ENCODE data around the gene SMIM44.

- TF ChIP-seq EZH2 (IDR thresholded peaks at IDR 0.05; ENCODE audit: low read length, missing control alignments): no peak
- TF ChIP-seq, protein P1, sequence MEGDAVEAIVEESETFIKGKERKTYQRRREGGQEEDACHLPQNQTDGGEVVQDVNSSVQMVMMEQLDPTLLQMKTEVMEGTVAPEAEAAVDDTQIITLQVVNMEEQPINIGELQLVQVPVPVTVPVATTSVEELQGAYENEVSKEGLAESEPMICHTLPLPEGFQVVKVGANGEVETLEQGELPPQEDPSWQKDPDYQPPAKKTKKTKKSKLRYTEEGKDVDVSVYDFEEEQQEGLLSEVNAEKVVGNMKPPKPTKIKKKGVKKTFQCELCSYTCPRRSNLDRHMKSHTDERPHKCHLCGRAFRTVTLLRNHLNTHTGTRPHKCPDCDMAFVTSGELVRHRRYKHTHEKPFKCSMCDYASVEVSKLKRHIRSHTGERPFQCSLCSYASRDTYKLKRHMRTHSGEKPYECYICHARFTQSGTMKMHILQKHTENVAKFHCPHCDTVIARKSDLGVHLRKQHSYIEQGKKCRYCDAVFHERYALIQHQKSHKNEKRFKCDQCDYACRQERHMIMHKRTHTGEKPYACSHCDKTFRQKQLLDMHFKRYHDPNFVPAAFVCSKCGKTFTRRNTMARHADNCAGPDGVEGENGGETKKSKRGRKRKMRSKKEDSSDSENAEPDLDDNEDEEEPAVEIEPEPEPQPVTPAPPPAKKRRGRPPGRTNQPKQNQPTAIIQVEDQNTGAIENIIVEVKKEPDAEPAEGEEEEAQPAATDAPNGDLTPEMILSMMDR (conservative IDR thresholded peaks at IDR 0.05 in 1 of 2, IDR thresholded peaks at IDR 0.05 in 1 of 2; ENCODE audit: low read depth in 1 of 2, low read length in 2 of 2): no peak
Observed at GRCh38 chr19:3511506-3512251, 28.4 kb upstream of the SMIM44 start.
